ENCODE results near the gene ITPR3. TPM values are rescaled to one million over a fixed set of nuclear protein-coding genes. Genes with fewer than 3 reads are reported as not detected.

The ITPR3 gene
- total and polyA plus RNA-seq, 4 donors = 36.7 to 89.5 (median 44.4) TPM

DNA sequence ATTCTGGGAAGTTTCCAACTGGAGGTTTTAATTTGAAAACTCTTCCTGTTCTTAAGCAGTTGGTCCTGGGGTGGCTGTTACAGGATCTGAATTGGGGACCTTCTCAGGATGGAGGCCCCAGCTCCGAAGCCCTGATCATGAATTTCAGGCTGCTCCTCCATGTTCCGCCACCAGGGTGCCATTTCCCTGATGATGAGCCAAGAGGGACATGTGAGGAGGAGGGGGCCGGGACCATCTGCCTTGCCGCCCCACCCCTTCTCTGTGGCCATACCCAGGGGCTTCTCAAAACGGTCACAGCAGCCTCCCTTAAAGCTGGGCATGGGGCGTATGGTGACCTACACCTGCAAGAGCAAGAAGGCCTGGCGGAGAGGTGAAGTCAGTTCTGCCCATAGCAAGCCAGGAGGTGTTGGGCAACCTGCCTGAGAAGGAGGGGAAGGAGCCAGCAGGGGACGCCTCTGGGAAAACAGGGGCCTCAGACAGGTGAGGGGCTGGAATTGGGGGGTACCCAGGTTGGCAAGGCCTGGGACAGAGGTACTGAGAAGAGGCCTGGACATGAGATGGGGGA, 37.4 kb upstream of the ITPR3 start:
- H3K4me1 ChIP-seq (ENCODE audit: control insufficient read depth in 5 of 5, insufficient read depth in 5 of 5, low read length in 5 of 5) = peaks cover 0 to 18% (median 6%) of the 10 kb centered on the region in 5 donors
- H3K9me3 ChIP-seq (ENCODE audit: control insufficient read depth in 4 of 4, insufficient read depth in 3 of 4, low read length in 3 of 4) = no peaks in the 10 kb centered on the region
- ATAC-seq (ENCODE audit: insufficient read depth, low FRiP score) (no peak), DNase-seq (no peak)
- no peaks in the 10 kb centered on the region for H3K27me3 ChIP-seq (ENCODE audit: control insufficient read depth in 3 of 3, insufficient read depth in 3 of 3, low read length in 2 of 3)
- H3K9ac ChIP-seq (ENCODE audit: insufficient read depth in 1 of 2, low read length in 2 of 2) = no peak overlapping the region
- no peak overlapping the region for H3K4me3 ChIP-seq
- TF ChIP-seq, protein P1, sequence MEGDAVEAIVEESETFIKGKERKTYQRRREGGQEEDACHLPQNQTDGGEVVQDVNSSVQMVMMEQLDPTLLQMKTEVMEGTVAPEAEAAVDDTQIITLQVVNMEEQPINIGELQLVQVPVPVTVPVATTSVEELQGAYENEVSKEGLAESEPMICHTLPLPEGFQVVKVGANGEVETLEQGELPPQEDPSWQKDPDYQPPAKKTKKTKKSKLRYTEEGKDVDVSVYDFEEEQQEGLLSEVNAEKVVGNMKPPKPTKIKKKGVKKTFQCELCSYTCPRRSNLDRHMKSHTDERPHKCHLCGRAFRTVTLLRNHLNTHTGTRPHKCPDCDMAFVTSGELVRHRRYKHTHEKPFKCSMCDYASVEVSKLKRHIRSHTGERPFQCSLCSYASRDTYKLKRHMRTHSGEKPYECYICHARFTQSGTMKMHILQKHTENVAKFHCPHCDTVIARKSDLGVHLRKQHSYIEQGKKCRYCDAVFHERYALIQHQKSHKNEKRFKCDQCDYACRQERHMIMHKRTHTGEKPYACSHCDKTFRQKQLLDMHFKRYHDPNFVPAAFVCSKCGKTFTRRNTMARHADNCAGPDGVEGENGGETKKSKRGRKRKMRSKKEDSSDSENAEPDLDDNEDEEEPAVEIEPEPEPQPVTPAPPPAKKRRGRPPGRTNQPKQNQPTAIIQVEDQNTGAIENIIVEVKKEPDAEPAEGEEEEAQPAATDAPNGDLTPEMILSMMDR (IDR thresholded peaks at IDR 0.05; ENCODE audit: control extremely low read depth, extremely low read depth) = no peak
- H3K27ac ChIP-seq (ENCODE audit: low read depth in 1 of 2, low read length in 1 of 2) = no peak overlapping the region
- 82 to 84% methylated on average over 8 of the region's 8 CpGs for WGBS, 2 donors
- H3K36me3 ChIP-seq (ENCODE audit: control insufficient read depth in 4 of 4, insufficient read depth in 4 of 4, low read length in 4 of 4) = no peaks in the 10 kb centered on the region

DNA sequence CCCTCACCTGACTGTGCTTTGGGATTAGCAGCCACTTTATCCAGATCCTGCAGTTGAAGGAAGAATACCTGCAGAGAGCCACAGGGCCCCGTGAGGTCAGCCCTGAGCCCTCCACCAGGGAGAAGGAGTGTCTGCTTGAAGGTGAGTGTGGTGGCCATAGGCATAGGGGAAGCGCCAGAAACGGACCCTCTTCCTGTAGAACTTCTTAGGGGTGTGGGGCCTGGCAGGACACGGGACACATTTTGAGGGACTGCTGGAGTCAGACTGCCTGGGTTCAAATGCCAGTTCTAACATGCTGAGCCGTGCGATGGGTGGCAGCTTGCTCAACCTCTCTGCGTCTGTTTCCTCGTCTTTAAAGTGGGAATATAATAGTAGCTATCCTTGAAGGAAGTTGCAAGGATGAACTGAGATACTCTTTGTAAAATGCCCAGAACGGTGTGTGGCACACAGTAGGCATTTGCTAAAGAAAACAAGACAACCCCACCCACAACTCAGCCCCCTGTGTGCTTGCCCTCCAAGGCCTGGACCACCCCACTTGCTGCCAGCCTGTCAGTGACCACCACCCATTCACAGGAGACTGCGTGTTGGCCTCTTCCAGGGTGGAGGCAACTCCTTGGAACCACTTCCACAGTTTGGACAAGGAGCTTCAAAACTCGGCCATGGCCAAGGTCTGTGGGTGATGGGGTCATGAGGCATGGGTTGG, 36.3 kb upstream of the ITPR3 start:
- Histone ChIP-seq H3K27me3 (ENCODE audit: control insufficient read depth in 3 of 3, insufficient read depth in 3 of 3, low read length in 2 of 3) (no peaks in the 10 kb centered on the region), H3K36me3 (ENCODE audit: control insufficient read depth in 4 of 4, insufficient read depth in 4 of 4, low read length in 4 of 4) (no peaks in the 10 kb centered on the region), H3K4me3 (no peak overlapping the region), H3K4me1 (ENCODE audit: control insufficient read depth in 5 of 5, insufficient read depth in 5 of 5, low read length in 5 of 5) (peaks cover 0 to 21% (median 2%) of the 10 kb centered on the region in 5 donors), H3K27ac (ENCODE audit: low read depth in 1 of 2, low read length in 1 of 2) (no peak overlapping the region), H3K9ac (ENCODE audit: insufficient read depth in 1 of 2, low read length in 2 of 2) (no peak overlapping the region), H3K9me3 (ENCODE audit: control insufficient read depth in 4 of 4, insufficient read depth in 3 of 4, low read length in 3 of 4) (no peaks in the 10 kb centered on the region)
- ATAC-seq (ENCODE audit: insufficient read depth, low FRiP score) = no peak
- WGBS, 2 donors = 69 to 79% methylated on average over 11 of the region's 11 CpGs
- no peak for DNase-seq
- TF ChIP-seq, protein P1 (IDR thresholded peaks at IDR 0.05; ENCODE audit: control extremely low read depth, extremely low read depth) = no peak

DNA sequence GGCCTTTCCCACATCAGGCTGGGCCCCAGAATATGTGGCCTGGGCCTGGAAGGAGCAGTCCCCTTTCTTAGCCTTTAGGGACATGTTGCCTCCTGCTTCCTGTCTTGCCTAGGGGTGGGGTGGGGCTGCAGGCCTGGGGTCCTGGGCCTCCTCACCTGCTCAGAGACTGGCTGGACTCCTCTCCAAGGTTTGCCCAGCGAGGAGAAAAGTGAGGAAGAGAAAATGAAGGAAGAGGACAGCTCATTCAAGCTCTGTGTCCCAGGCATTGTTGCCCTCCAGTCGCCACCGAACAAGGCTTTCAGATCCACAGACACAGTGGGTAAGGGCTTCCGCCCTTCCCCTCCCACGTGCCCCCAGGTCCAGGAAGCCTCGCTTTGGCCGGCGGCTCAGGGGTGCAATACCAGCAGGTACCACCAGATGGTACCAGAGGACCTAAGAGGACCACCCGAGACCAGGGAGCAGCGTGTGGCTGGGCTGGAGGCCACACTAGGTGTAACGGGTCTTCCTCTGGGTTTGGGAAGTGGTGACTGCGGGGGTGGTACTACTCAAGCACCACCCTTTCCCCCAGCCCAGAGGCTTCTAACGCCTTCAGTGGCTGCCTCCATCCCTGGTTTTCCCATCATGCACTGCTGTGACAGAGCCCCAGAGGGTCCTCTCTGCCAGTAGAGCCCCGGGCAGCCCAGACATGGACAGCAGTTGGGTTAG, 35.6 kb upstream of the ITPR3 start:
- no peak overlapping the region for H3K9ac ChIP-seq (ENCODE audit: insufficient read depth in 1 of 2, low read length in 2 of 2)
- ATAC-seq (ENCODE audit: insufficient read depth, low FRiP score) = no peak

More for the DNA sequence above, 35.6 kb upstream of the ITPR3 start:
- WGBS, 2 donors = 11% methylated on average over 14 of the region's 14 CpGs
- peak; percentile 75 to 80 (median 78) for DNase-seq
- H3K4me3 ChIP-seq = no peak overlapping the region
- no peaks in the 10 kb centered on the region for H3K27me3 ChIP-seq (ENCODE audit: control insufficient read depth in 3 of 3, insufficient read depth in 3 of 3, low read length in 2 of 3)
- no peaks in the 10 kb centered on the region for H3K36me3 ChIP-seq (ENCODE audit: control insufficient read depth in 4 of 4, insufficient read depth in 4 of 4, low read length in 4 of 4)
- peaks cover 0 to 25% (median 9%) of the 10 kb centered on the region in 5 donors for H3K4me1 ChIP-seq (ENCODE audit: control insufficient read depth in 5 of 5, insufficient read depth in 5 of 5, low read length in 5 of 5)
- H3K27ac ChIP-seq (ENCODE audit: low read depth in 1 of 2, low read length in 1 of 2) = peak overlapping the region in 1 of 2 donors; percentile 35
- no peaks in the 10 kb centered on the region for H3K9me3 ChIP-seq (ENCODE audit: control insufficient read depth in 4 of 4, insufficient read depth in 3 of 4, low read length in 3 of 4)
- TF ChIP-seq, protein P1 (IDR thresholded peaks at IDR 0.05; ENCODE audit: control extremely low read depth, extremely low read depth) = peak; percentile 98
